ENCODE data around the gene NEDD4.
"Not testable (repeated sequence)": the region's sequence is repeated elsewhere in the genome, so short reads cannot be mapped to it uniquely, and the experiment has no call there.

DNA sequence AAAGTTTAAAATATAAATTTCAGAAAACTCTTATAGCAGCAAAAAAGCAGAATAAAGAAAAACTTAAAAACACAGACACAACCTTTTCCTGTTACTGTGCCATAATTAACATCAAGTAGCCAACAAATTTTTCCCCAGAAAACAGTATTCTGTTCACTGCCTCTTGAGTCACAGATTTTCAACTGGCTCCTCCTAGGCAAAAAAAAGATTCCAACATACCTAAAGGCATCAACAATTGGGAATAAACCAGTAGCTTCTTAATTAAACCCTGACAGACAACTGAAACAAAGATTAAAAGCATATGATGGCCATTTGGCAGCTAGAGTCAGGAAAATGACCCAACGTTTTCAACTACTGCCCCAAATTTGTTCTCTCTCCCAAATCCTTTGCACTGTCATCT is 10.9 kb upstream of the NEDD4 start:
- not testable (repeated sequence) for TF ChIP-seq ZNF274 (IDR thresholded peaks at IDR 0.05; ENCODE audit: low read depth, low read length); YY1 (IDR thresholded peaks at IDR 0.05; ENCODE audit: insufficient read depth, insufficient read length); SUZ12 (IDR thresholded peaks at IDR 0.05; ENCODE audit: extremely low read depth, insufficient read depth, insufficient read length)
